RWPE2 (cell line): ENCODE results near the gene C11orf98.

Experiments
- ATAC-seq: fragments of 200-7000 bp; cut with Tn5 transposase; 3 replicates; pipeline ENCODE4 v1.9.1; 2021; ENCODE audit warnings: low read depth
- DNase-seq: peaks from one replicate; pipeline ENCODE4 v3.0.0-alpha.2; 2020; ENCODE audit warnings: low spot score
- H3K27ac ChIP-seq: fragments of 450-650 bp; 2 replicates; pipeline ENCODE4 v1.5.1; 2017; ENCODE audit warnings: mild to moderate bottlenecking; ENCODE audit not compliant: poor library complexity, severe bottlenecking
- H3K27me3 ChIP-seq: fragments of 250-450 bp; sonication (Bioruptor Pico); 2 replicates; pipeline ENCODE4 v1.5.1; 2021; ENCODE audit warnings: mild to moderate bottlenecking, moderate library complexity; ENCODE audit not compliant: insufficient read depth, poor library complexity, severe bottlenecking
- H3K36me3 ChIP-seq: fragments of 250-450 bp; sonication (Bioruptor Pico); 2 replicates; pipeline ENCODE4 v1.5.1; 2020; ENCODE audit warnings: low read depth, mild to moderate bottlenecking, moderate library complexity
- H3K4me1 ChIP-seq: fragments of 250-450 bp; sonication (Bioruptor Pico); 2 replicates; pipeline ENCODE4 v1.5.1; 2021; ENCODE audit warnings: mild to moderate bottlenecking, moderate library complexity; ENCODE audit not compliant: insufficient read depth, poor library complexity, severe bottlenecking
- H3K4me3 ChIP-seq: fragments of 250-450 bp; sonication (Bioruptor Pico); 2 replicates; pipeline ENCODE4 v1.5.1; 2021; ENCODE audit warnings: mild to moderate bottlenecking, moderate library complexity; ENCODE audit not compliant: severe bottlenecking
- H3K9me3 ChIP-seq: fragments of 250-450 bp; sonication (Bioruptor Pico); 2 replicates; pipeline ENCODE4 v1.5.1; 2021; ENCODE audit warnings: mild to moderate bottlenecking, moderate library complexity; ENCODE audit not compliant: severe bottlenecking
- TF ChIP-seq, protein P1 (sequence below): fragments of 450-650 bp; IDR thresholded peaks from one replicate; pipeline ENCODE4 v1.5.1; 2017; ENCODE audit warnings: mild to moderate bottlenecking, moderate library complexity; ENCODE audit not compliant: poor library complexity, severe bottlenecking

C11orf98 gene

DNA sequence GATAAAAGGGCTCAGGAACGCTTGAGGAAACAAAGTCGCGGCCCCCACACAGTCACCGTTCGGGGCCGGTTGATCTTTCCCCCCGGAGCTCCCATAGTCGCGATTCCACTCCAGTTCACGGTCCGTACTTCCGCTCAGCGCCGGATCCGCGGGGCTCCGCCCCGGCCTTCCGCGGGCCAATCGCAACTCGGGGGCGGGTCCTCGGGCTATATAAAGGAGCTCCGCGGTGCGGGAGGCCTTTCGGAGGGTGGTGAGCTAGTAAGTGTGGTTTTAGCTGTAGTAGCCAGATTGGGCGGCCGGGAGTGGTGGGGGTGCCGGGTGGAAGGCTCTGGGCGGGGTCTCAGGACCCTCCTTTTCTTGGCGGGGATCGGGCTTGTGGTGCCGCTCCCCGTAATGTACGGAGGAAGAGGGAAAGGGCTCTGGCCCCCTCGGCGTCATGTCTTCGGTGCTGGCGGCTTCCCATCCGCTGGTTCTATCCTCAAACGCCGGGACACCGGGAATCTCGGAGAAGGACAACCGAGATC, at the start of gene C11orf98, which contains the start of gene CSKMT:
C11orf98 (minus strand) TSS at position 136 of the 524 bp plus-strand sequence; CDS start at position 95, 41 bp downstream.
CSKMT (plus strand) TSS at position 238 of the 524 bp plus-strand sequence. CDS start 568 bp downstream, outside the sequence.
- ATAC-seq (peak; percentile 83), DNase-seq (peak; percentile 89)
- TF ChIP-seq, protein P1, sequence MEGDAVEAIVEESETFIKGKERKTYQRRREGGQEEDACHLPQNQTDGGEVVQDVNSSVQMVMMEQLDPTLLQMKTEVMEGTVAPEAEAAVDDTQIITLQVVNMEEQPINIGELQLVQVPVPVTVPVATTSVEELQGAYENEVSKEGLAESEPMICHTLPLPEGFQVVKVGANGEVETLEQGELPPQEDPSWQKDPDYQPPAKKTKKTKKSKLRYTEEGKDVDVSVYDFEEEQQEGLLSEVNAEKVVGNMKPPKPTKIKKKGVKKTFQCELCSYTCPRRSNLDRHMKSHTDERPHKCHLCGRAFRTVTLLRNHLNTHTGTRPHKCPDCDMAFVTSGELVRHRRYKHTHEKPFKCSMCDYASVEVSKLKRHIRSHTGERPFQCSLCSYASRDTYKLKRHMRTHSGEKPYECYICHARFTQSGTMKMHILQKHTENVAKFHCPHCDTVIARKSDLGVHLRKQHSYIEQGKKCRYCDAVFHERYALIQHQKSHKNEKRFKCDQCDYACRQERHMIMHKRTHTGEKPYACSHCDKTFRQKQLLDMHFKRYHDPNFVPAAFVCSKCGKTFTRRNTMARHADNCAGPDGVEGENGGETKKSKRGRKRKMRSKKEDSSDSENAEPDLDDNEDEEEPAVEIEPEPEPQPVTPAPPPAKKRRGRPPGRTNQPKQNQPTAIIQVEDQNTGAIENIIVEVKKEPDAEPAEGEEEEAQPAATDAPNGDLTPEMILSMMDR, result no peak
- H3K27me3 ChIP-seq, result no peaks in the 10 kb centered on the region
- H3K9me3 ChIP-seq, result no peaks in the 10 kb centered on the region
- peak within 1 kb of the TSS; percentile 88 for H3K4me3 ChIP-seq
- peaks cover 32% of the 10 kb centered on the region for H3K36me3 ChIP-seq
- H3K4me1 ChIP-seq, result no peaks in the 10 kb centered on the region
- H3K27ac ChIP-seq, result peak within 1 kb of the TSS; percentile 84

DNA sequence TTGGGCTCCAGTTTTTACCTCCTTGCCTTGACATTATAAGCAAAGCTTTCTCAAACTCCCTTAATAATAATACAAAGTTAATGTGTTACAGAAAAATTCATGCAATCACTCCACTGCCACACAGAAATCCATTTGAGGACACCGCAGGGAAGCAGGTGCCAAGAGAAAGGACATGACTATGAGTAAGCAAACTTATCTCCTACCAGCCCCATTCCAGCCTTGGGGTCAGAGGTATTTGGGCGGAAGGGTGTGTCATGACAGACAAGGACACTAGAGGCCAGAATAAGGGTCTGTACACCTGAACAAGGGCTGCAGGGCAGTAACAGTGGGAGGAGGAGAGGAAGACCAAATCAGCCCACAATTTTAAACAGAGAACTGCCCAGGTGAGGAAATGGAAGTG, 48.3 kb upstream of the C11orf98 start:
- Histone ChIP-seq H3K27ac (no peak overlapping the region), H3K27me3 (no peaks in the 10 kb centered on the region), H3K4me3 (no peak overlapping the region), H3K9me3 (no peaks in the 10 kb centered on the region), H3K36me3 (peaks cover 76% of the 10 kb centered on the region), H3K4me1 (no peaks in the 10 kb centered on the region)
- DNase-seq (no peak), ATAC-seq (no peak)
- TF ChIP-seq, protein P1, result no peak

- TF ChIP-seq, protein P1, result no peak
- H3K27ac ChIP-seq, result no peak overlapping the region
Observed at GRCh38 chr11:62712861-62713260, 47.9 kb upstream of the C11orf98 start.

GRCh38 chr11:62712276-62712812, 47.3 kb upstream of the C11orf98 start:
- no peak for DNase-seq
- Histone ChIP-seq H3K9me3 (no peaks in the 10 kb centered on the region), H3K36me3 (peaks cover 66% of the 10 kb centered on the region), H3K27me3 (no peaks in the 10 kb centered on the region), H3K4me1 (no peaks in the 10 kb centered on the region), H3K27ac (no peak overlapping the region), H3K4me3 (no peak overlapping the region)
- TF ChIP-seq, protein P1, result no peak
- ATAC-seq, result no peak

More at GRCh38 chr11:62712861-62713260, 47.9 kb upstream of the C11orf98 start:
- H3K9me3 ChIP-seq, result no peaks in the 10 kb centered on the region
- H3K27me3 ChIP-seq, result no peaks in the 10 kb centered on the region
- H3K36me3 ChIP-seq, result peaks cover 71% of the 10 kb centered on the region
- ATAC-seq (no peak), DNase-seq (no peak)
- no peaks in the 10 kb centered on the region for H3K4me1 ChIP-seq
- no peak overlapping the region for H3K4me3 ChIP-seq

- peaks cover 44% of the 10 kb centered on the region for H3K36me3 ChIP-seq
- no peaks in the 10 kb centered on the region for H3K9me3 ChIP-seq
- peak overlapping the region; percentile 81 for H3K27ac ChIP-seq
- peak overlapping the region; percentile 41 for H3K4me3 ChIP-seq
- ATAC-seq, result no peak
- no peaks in the 10 kb centered on the region for H3K27me3 ChIP-seq
- H3K4me1 ChIP-seq, result peaks cover 2% of the 10 kb centered on the region
- DNase-seq, result no peak
- TF ChIP-seq, protein P1, result no peak
Observed at GRCh38 chr11:62710001-62710345, 45.0 kb upstream of the C11orf98 start.
